Fibroblast of skin of back (primary cell): Measurements from ENCODE around the gene WDFY4.

Experiments used
- DNase-seq: peaks from one replicate; pipeline ENCODE4 v3.0.0-alpha.2; 2013

The WDFY4 gene

DNA sequence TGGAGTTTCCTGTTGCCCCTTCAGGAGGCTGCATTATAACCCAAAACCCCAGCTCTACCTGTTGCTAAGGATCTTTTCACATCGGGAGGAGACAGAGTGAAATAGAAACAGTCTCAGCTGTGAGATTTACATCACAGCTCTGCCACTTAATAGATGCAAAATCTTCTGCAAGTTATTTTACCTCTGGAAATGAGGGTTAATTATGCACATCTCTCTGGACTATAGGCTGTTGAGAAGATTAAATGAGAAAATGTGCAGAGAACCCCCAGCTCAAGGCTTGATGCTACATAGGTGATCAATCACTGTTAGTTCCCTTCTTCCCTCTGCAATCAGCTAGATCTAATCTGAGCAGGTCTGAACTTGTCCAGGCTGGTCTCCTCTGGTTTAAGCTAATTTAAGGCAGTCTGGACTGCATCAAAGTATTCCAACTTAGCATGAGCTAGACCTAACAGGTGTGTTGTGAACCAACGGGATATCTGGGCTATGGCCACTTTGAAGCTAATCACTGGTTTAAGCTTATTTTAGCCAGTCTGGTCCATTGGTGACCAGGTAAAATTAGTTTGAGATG lies 263.9 kb downstream of the WDFY4 start:
- no peak for DNase-seq

DNA sequence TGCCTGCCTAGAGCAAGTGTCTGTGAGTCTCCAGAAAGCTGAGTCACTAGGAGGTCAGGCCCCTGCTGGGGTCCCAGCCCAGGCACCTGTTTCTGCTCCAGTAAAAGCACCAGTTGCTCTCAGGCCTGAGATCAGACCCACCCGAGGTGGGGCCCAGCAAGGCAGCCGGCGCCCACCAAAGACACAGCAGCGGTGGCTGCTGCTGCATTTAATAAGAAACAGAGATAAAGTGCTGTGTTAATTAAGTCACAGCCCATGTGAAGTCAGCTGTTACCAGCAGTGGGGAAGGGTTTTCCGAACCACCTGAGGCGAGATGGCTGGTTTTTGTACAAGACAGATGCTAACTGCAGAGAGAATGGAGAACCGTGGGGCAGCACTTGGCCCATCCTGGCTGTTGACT lies 267.0 kb downstream of the WDFY4 start:
- no peak for DNase-seq

DNA sequence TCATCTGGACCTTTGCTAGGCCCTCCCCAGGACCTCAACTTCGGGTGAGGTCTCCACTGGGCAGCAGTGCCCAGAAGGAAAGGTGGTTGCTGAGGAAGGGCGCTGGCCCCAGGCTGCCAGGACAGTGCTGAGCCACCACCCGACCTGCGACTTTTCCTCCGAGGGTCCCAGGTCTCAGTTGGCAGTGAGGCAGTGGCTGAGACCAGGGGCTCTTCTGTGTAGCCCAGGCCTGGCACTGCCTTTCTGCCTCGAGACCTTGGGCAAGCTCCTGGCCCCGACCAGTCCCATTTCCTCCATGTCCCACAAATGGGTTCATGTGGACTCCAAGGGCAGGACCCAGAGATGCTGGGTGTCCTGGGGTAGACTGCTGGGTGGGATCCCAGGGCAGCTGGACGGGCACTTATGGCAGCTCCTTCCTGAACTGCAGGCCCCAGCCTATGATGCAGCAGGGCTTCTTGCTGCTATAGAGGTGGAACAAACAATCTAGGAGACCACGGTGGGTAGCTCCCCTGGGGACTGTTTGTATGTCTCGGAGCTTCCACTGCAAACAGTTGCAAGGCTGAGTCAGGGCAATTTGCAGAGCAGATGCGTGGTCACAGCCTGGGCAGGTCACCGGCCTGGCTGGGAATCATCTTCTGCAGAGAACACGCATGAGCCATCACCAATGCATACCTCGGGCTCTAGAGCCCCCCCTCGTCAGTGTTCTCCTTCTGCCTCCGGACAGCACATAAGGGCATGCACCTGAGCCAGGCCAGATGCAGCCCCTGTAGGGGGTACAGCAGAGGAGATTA lies 272.9 kb downstream of the WDFY4 start:
- no peak for DNase-seq

DNA sequence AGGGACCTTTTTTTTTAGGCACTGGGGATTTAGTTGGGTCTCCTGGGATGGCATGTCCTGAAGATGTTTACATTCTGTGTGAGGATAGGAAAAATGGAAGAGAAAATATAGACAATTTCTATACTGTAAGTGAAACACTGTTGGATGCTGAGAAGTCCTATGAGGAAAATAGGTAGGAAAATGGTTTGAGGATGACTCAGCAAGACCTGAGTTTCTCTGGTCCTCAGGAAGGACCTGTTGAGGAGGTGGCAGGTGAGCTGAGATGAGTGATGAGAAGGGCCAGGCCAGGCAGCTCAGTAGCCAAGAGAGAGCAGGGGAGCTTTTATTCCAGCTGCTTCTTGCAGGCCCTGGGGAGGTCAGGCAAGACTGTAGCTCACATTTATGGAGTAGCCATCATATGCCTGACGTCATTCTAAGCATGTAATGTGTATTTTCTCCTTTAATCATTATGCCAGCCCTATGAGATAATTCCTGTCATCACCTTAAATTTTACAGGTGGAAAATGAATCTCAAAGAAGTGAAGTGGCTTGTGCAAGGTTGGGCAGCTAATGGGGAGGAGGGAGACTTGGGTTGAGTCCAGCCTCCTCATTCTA lies 274.0 kb downstream of the WDFY4 start:
- DNase-seq = no peak

DNA sequence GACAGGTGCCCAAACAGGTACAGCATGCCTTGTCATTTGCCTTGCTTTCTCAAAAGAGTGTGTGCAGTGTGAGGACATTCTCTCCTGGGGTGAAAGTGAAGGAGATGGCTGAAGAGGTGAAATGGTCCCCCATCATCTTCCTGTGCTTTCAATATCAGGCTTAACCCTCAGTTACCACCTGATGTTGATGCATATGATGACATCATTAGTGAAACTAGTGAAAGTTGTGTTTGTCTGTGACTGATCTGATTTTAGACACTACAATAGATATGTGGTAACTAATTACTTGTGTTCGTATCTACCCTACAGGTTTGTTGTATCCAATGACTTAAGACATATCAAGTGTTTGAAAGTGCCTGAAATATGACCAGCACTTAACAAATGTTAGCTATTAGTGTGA lies 279.4 kb downstream of the WDFY4 start:
- no peak for DNase-seq

DNA sequence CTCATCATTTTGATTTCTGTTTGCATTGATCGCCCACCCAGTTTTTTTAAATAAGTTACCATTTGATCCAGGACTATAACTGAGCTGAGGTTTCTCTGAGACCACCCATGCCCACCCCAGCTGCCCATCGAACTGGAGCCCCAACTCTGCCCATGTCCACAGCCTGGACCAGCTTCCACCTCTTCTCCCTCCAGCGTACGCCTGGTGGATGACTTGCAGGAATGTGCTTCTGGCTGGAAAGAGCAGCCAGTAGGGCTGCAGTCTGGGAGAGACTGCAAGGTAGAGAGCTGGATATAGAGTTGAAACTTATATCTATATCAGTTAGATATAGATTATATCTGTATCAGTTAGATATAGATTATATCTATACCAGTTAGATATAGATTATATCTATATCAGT lies 280.8 kb downstream of the WDFY4 start:
- DNase-seq = no peak

DNA sequence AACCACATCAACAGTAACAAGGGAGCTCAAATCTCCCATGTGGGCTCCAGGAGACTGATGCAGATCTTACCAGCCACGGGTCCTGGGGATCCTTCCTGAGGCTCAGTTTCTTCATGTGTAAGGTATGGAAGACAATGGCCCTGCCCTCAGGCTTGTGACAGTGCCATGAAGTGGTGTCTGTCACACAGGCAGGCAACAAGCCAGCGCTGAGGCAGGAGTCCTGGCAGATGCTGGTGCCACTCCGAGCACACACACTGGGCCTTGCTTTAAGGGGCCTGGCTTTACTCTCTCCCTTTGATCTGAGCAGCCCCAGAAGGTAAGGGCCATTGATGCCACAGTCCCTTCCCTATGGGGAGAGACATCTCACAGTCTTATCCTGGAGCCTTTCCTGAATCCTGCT lies 283.4 kb downstream of the WDFY4 start:
- DNase-seq = no peak

DNA sequence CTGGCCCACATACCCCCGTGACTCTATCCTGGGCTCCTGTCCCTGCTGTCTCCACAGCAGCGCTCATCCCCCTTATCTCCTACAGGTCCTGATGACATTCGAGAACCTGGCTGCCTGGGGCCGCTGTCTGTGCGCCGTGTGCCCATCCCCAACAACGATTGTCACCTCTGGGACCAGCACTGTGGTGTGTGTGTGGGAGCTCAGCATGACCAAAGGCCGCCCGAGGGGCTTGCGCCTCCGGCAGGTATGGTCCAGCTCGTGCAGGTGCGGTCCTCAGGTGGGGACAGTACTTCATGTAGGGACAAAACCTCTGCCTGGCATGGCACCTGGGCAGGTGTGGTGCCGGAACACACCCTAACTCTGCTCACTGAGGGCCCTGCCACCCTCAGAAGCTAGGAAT lies 285.4 kb downstream of the WDFY4 start:
- no peak for DNase-seq

DNA sequence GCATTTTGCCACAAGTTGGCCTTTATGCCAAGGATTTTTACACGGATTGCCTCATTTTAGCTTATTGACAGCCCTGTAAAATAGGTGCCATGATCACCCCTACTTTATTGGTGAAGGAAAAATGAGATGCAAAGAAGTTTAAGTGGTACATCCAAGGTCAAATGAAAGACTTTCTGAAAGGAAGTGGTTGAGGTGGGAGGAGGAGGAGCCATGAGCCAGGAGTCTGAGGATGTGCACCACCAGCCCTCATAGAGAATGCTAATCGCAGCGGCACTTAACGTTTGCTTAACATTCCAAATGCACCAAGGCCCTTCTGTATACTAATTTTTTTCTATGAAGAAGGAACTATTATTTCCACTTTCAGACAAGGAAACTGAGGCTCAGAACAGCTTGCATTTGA lies 286.0 kb downstream of the WDFY4 start:
- DNase-seq = no peak

DNA sequence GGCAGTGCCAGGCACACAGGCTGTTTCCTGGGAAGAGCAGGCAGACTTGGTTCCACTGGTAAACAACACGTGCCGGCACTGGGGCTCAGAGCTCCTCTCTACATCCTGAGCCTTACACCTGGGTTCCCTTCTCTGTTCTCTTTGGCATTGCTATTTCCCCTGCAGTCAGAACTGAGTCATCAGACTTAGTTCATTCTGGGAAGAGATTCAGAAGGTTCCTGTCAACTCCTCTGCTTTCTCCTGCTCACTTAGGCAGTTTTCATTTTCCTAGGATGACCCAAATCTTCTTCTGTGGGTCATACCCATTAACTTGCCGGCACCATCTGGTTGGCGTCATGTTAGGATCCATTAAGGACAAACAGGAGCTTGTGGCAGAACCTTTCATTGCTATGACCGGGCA lies 288.4 kb downstream of the WDFY4 start:
- no peak for DNase-seq

DNA sequence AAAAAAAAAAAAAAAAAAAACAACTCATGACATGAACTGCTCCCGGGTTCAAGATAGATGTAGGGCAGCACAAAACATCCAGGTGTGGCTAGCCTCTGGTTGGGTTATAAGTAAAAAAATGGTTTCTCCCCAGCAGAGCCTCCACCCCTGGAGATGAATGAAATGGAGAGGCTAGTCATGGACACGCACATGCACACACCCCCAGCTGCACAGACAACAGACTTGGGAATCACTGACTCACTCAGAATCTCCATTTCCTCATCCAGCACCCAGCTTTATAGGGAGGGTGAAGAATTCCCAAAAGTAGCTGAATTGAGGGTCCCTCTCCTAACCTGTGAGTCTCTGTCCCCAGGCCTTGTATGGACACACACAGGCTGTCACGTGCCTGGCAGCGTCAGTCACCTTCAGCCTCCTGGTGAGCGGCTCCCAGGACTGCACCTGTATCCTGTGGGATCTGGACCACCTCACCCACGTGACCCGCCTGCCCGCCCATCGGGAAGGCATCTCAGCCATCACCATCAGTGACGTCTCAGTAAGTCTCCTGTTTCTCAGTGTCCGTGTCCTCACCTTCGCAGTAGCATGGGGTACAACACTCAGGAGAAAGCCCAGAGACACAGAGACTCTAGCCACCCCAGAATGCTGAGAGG lies 290.0 kb downstream of the WDFY4 start:
- DNase-seq = no peak

DNA sequence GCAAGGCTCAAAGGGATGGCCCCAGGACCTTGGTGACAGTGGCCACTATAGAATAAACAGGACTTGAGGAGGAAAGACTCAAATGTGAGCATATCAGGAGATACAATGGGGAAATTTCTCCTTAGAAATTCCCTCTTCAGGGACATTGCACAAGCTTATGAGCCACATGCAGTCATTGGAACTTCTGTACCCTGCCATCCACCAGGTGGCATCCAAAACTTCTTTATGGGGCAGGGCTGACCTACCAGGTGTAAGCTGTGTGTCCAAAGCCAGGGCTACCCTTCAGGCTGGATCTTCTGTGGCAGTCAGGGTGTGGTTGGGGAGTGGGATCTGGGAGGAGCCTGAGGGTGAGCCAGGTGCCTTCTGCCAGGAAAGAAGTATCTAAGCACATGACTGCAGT lies 291.5 kb downstream of the WDFY4 start:
- DNase-seq = no peak

DNA sequence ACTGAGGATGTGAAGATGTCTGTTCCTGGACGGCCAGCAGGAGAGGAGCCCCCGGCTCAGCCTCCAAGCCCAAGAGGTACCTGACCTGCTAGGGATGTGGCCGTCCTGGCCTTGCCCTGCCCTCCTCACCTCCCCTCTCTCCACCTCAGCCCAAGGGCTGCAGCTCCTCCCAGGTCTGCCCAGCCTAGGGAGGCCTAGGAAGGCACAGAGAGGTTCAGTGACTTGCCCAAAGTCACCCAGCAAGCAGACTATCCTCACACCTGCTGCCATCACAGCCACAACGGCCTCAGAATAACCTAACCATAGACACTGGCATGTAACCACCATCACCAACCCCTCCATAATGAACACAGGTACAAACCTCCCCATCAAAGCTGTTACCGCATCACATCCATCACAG lies 293.6 kb downstream of the WDFY4 start:
- DNase-seq = no peak

DNA sequence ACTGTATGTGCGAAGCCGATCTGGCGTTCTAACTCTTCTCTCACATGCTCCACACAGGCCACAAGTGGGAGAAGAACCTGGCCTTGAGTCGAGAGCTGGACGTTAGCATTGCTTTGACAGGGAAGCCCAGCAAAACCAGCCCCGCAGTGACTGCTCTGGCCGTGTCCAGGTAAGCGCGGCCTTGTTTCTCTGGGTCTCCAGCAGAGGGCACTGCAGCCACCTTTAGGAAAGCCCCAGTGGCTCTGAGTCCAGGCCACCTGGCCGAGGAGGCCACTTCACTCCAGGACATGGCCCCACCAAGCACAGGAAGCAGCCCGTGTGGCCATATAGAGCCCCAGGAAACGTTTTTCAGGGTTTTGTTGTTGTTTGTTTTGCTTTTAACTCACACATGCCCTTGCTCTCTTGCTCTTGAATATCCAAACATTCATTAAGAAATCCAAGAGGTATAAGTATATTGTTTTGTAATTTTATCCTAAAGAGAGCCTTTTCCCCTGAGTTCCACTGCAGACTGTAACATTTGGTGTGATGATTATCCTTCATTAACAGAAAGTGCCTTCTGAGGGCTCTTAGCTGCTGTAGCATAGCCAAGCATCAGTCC lies 296.7 kb downstream of the WDFY4 start:
- DNase-seq = peak; percentile 35

DNA sequence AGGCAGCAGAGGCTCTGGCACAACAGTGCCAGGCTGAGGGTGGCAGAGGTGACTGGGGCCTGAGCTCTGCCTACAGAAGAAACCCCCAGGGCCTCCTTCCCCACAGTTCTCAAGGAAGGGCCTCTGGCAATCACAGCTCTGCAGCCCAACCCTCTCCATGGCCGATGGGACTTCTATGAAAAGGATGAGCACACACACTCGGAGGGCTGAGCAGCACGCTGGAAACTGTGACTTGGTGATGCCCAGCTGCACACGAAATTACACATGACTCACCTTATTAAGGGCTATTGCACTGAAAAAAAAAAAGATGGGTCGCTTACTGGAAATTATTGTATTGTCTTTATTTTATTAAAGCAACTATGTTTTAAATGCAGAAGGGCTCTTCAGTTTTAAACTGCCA lies 297.9 kb downstream of the WDFY4 start:
- DNase-seq = no peak

DNA sequence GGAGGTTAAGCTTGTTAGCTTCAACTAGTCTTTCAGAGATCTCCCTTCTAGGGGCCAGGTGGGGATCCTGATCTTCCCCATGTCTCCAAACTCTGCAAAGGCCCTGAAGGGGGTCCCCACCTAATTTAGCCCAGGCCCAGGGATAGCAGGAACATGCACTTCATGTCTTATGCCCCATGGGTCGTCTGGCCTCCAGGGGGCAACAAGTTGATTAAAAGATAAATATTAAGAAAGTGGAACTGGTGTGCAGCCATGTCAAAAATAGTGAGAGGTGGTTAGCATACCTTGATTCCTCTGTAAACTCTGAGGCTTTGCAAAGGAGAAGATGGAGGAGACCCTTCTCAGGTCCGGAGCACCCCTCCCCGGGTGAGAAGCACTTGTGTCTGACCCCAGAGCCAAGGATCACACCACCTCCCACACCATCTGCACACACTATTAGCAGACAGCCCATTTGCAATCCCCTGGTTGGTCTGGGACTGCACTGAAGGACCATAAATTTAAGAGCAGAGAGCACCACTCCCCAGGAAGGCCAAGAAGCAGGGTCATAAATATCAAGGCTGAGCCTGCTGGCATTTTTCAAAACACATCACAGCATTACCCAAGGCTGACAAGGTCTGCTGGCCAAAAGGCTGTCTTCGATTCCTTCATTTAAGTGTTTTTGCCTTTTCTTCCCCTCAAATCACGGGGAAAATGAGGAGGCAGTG lies 299.1 kb downstream of the WDFY4 start:
- no peak for DNase-seq

DNA sequence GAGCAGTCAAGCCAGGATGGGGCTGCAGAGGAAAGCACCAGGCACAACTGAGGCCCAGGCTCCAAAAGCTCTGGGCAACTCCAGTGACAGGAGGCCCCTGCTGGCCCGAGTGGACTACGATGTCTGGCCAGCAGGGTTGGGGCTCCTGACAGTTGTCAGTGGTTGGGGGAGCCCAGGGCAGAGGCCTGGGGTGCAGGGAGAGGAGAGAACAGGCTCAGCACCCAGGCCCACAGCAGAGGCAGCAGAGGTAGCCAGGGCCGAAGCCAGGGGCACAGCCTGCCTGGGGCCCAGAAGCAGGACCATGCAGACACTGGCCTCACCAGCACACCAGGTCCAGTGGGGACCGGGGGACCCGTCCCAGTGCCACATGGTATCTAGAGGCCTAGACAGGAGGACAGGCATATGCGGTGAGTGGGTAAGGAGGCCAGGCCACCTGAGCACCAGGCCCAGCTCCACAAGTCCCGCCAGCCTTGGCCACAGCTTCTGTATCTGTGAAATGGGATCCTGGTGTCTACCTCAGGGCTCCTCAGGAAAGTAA lies 301.0 kb downstream of the WDFY4 start:
- no peak for DNase-seq

DNA sequence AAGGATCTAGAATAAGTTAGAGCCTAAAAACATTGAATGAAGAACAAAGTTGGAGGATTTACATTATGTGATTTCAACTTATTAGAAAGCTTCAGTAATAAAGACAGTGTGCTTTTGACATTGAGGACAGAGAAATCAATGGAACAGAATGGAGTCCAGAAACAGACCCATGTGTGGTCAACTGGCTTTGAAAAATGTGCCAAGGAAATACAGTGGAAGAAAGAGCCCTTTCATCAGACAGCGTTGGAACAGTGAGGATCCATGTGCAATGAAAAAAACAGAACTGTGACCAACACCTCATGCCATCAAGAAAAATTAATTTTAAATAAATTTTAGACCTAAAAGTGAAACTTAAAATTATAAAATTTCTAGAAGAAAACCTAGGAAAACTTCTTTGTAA lies 305.6 kb downstream of the WDFY4 start:
- no peak for DNase-seq

DNA sequence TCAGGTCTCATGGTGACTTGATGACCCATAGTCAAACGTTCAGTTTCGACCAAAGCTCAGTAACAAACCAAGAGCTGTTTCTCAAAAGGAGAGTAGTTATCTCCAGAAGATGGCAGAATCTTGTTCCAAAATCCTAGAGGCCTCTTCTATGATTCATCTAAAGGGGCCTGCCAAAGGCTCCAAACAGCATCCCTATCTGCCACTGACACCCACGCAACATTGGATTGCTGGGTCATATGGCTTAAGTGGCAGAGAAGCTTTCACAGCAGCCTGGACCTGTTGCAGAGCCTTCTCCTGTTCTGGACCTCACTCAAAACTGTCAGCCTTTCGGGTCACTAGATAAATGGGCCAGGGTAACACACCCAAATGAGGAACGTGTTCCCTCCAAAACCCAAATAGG lies 309.0 kb downstream of the WDFY4 start:
- DNase-seq = no peak

DNA sequence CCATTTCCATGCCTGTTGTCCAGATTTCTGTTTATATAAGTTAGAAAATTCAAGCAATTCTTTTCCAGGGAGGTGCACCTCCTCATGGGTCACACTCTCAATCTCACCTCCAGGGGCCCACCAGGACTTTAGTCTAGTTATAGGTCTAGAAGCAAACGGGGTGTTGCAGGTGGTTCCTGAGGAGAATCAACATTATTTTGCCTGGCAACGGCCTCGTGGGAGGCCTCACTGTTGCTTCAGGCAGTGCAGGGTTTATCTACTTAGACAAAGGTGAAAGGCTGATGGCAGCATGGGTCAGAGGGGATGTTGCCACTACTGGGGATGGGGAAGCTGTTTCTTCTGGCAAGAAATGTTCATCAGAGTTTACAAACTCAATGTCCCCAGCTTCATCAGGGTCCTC lies 311.7 kb downstream of the WDFY4 start:
- no peak for DNase-seq

DNA sequence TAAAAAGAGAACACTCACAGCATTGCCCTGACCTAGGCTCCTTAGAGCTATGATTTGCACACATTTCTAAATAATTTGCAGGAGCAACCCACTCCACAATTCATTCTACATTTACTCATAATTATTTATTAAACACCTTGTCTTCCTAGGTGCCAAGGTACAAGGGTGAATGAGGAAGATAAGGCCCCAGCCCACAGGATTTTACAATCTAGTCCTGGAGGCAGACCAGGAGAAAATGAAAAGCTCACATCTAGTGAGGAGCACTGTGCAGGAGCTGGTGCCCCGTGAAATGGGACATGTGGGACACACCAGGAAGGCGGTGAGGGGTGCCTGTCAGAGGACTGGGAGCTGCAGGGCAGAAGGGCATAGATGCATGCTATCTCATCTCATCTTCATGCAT lies 314.7 kb downstream of the WDFY4 start:
- no peak for DNase-seq
